ENCODE data around the gene EDDM13.

DNA sequence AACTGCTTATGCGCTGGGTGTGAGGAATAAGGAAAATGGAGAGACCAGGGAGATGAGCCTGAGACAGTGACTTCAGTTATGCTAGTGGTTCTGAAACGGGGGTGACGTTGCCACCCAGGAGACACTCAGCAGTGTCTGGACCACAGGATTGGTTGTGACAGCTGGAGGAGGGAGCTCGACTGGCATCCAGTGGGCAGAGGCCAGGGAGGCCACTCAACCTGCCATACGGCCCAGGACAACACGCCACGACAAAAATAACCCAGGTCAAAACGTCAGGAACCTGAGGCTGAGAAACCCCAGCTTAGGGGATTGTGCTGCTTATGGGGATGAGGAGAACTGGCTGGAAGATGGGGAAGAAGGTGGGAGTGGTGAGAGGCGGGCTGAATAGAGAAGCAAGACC, 31.7 kb downstream of the EDDM13 start:
- TF ChIP-seq, protein P1, sequence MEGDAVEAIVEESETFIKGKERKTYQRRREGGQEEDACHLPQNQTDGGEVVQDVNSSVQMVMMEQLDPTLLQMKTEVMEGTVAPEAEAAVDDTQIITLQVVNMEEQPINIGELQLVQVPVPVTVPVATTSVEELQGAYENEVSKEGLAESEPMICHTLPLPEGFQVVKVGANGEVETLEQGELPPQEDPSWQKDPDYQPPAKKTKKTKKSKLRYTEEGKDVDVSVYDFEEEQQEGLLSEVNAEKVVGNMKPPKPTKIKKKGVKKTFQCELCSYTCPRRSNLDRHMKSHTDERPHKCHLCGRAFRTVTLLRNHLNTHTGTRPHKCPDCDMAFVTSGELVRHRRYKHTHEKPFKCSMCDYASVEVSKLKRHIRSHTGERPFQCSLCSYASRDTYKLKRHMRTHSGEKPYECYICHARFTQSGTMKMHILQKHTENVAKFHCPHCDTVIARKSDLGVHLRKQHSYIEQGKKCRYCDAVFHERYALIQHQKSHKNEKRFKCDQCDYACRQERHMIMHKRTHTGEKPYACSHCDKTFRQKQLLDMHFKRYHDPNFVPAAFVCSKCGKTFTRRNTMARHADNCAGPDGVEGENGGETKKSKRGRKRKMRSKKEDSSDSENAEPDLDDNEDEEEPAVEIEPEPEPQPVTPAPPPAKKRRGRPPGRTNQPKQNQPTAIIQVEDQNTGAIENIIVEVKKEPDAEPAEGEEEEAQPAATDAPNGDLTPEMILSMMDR (IDR thresholded peaks at IDR 0.05; ENCODE audit: low read depth, low read length, poor library complexity, severe bottlenecking): no peak
- no peak for TF ChIP-seq EZH2phosphoT487 (IDR thresholded peaks at IDR 0.05; ENCODE audit: borderline replicate concordance, low read length)

Measured in DOHH2 (cell line).